AG09309 (cell line): ENCODE measurements around the gene ITPK1.

ENCODE experiments used
- DNase-seq: peaks from one replicate; pipeline ENCODE4 v3.0.0-alpha.2; 2010; ENCODE audit warnings: low read depth
- H3K4me3 ChIP-seq: 2 replicates; pipeline ENCODE4 v1.5.1; 2011; ENCODE audit warnings: mild to moderate bottlenecking, low read depth, low read length, moderate library complexity; ENCODE audit not compliant: control insufficient read depth
- TF ChIP-seq, protein P1 (sequence below): IDR thresholded peaks from 2 replicates; pipeline ENCODE4 v1.5.1; 2011; ENCODE audit warnings: mild to moderate bottlenecking, low read depth, low read length, inconsistent platforms; ENCODE audit not compliant: insufficient read depth, control insufficient read depth; ENCODE audit errors: missing control alignments

ITPK1 gene

DNA sequence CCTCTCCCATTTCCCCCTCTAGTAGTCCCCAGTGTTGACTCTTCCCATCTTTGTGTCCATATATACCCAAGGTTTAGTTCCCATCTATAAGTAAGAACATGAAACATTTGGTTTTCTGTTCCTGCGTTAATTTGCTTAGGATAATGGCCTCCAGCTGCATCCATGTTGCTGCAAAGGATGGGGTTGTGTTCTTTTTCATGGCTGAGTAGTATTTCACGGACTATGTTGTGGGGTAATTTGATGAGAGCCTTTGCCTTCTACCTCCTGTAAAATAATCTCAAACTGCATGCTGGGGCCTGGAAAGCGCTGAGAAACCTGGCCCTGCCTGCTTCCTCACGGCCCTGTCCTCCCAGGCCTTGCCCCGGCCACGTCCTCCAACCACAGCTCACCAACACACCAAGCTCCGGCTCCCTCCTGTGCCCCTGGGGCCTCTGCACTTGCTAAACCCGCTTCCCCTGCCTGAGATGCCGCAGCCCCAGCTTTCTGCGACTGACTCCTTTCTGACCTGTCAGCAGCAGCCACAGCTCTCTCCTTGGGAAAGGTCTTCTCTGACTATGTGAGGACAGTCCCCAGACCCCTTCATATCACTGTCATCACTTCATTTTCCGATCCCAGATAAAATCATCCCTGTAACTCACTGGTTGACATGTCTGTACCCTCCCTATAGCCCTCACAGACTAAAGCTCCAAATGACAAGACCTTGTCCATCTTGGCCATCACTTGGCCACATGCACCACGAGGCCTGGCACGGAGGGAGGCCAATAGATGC is 19.8 kb downstream of the ITPK1 start:
- H3K4me3 ChIP-seq = no peak overlapping the region
- TF ChIP-seq, protein P1, sequence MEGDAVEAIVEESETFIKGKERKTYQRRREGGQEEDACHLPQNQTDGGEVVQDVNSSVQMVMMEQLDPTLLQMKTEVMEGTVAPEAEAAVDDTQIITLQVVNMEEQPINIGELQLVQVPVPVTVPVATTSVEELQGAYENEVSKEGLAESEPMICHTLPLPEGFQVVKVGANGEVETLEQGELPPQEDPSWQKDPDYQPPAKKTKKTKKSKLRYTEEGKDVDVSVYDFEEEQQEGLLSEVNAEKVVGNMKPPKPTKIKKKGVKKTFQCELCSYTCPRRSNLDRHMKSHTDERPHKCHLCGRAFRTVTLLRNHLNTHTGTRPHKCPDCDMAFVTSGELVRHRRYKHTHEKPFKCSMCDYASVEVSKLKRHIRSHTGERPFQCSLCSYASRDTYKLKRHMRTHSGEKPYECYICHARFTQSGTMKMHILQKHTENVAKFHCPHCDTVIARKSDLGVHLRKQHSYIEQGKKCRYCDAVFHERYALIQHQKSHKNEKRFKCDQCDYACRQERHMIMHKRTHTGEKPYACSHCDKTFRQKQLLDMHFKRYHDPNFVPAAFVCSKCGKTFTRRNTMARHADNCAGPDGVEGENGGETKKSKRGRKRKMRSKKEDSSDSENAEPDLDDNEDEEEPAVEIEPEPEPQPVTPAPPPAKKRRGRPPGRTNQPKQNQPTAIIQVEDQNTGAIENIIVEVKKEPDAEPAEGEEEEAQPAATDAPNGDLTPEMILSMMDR = no peak
- DNase-seq = no peak

DNA sequence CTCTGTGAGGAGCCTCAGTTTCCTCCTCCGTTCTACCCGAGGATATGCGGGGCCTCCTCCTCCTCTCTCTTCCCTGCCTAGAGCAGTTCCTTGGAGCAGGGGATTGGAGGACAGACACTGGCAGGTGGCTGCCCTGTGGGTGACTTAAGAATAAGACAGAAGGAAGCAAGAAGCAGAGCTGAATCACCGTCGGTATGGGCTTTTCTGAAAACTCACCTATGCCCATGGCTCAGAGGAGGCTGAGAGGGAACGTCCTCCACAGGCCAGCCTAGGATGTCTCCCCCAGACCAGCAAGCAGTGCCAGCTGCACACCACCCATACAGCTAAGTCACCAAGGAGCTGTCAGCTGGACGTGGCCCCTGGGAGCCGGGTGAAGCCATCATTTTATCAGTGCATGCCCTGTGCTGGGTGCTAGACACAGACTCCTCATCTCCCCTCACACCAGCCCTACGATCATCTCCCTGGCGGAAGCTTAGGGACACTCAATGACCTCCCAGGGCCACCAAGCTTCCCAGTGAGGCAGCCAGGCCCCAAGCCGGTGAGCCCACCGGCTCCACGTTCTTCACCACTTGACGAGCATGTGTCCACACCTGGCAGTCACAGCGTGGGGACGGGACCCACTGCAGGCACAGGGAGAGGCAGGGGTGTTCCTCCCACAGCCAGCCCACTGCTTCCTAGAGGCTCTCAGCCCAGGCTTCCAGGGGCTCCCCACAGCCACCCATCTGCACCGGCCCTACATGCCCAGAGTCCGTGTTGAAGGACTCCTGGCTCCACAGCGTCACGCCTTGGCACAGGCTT is 21.4 kb downstream of the ITPK1 start:
- H3K4me3 ChIP-seq = no peak overlapping the region
- DNase-seq = no peak
- TF ChIP-seq, protein P1 = no peak

DNA sequence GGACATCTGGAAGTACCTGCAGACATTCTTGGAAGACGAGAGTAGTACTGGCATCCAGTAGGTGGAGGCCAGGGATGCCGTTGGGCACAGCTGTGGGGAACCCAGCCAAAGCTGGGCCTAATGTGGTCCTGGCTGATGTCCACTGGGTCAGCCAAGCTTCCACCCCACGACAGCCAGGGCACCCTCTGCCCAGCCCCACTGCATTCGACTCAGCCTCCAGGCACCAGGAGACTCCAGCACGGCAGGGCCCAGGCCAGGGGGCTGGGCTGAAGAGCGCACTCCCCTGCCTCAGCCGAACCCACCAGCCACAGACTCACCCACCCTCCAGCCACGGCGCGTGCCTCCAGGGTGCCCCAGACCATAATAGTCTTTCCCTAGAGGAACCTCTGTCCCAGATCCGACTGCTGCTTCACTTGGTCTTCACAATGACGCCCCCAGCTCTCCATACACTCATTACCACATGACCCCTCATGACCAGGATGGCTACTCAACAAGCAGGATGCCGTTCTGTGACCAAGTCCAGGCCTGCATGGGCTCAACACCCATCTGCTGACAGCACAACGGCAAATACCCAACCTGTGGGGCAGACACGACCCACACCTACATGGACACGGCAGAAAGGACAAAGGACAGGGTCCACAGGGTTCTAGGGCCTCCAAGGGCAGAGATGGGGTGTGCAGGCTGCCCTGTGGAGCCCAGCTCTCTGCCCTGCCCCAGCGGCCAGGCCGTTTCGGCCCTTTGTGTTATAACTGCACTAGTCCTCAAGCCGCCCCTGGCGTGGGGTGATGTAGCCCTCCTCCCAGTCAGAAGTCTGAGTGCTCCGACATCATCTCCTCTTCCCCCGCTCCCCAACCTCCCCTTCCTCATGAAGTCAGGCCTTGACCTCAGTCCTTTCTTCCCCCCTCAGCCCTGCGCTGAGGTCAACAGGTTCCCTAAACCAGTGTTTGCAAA is 22.8 kb downstream of the ITPK1 start:
- TF ChIP-seq, protein P1 = no peak
- DNase-seq = no peak
- no peak overlapping the region for H3K4me3 ChIP-seq

DNA sequence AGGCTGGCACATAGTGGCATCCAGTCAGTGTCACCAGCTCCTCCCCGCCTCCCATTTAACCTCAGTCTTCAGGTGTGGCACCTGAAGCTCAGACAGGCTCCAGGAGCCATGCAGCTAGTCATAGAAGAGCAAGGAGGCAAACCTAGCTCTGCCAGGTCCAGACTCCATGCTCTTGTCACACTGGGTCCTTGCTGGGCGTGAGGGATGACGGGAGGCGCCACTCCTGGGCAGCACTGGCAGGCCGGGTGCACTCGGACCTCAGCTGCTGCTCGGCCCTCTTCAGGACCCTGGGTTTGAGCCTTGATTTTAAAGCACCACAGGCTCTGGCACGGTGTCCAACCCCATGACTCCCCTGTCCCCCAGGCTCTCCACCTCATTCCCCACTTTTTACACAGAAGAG is 24.1 kb downstream of the ITPK1 start:
- DNase-seq = no peak
- TF ChIP-seq, protein P1 = no peak
- no peak overlapping the region for H3K4me3 ChIP-seq

DNA sequence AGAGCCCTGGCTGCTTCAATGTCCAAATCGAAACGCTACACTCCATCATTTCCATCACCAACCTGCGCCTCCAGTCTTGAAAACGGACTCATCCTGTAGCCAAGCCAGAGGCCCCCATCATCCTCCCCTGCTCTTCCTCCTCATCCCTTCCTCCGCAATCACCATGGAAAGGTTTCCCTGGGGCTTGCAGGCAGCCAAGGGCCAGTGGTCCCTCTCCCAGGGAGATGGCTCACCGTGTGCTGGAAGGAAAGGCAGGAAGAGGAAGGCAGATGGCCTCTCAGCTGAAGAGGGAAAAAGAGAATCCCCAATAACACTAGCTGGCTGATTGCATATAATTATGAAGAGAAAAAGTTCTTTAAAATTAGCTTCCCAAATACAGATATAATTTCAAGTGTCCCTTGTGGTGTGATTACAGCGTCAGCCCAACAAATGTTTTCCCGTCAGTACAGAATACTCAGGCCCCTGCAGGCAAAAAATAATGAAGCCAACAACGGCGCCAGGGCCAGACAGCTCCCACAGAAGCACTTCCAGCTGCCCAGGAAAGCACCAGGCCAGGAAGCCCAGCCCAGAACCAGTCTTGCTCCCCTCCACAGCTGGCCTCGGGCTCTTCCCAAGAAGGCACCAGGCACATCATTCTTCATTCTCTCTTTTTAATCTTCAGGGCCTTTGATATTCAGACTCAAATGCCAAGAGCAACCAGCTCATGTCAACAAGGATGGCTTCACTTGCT is 24.7 kb downstream of the ITPK1 start:
- TF ChIP-seq, protein P1 = no peak
- no peak for DNase-seq
- H3K4me3 ChIP-seq = no peak overlapping the region
